SU-DHL-6 (cell line): ENCODE measurements around the gene PDE6G.

Experiments used
- H2AFZ ChIP-seq: fragments of 200-600 bp; sonication (generic); 2 replicates; pipeline ENCODE4 v1.6.1; 2014; ENCODE audit warnings: low read depth, mild to moderate bottlenecking, moderate library complexity, mixed read lengths, antibody characterized with exemption, low read length; ENCODE audit not compliant: severe bottlenecking
- H3F3A ChIP-seq: fragments of 200-600 bp; shearing (Covaris generic); 2 replicates; pipeline ENCODE4 v1.6.0; 2016; ENCODE audit warnings: antibody characterized with exemption, mild to moderate bottlenecking; ENCODE audit not compliant: insufficient read depth
- H3K27ac ChIP-seq: fragments of 200-600 bp; sonication (generic); 2 replicates; pipeline ENCODE4 v1.5.1; 2016; ENCODE audit warnings: low read depth, mild to moderate bottlenecking, low read length, moderate library complexity, mixed read lengths
- H3K27me3 ChIP-seq: fragments of 200-600 bp; sonication (generic), shearing (Covaris generic); 2 replicates; pipeline ENCODE4 v1.6.0; 2014; ENCODE audit warnings: mild to moderate bottlenecking, low read length
- H3K36me3 ChIP-seq: fragments of 200-600 bp; sonication (generic); 2 replicates; pipeline ENCODE4 v1.6.1; 2014; ENCODE audit warnings: mild to moderate bottlenecking, low read length, mixed read lengths
- H3K4me2 ChIP-seq: fragments of 300-600, 200-600 bp; shearing (Covaris generic), sonication (generic); 2 replicates; pipeline ENCODE4 v1.6.0; 2014; ENCODE audit warnings: low read length, low read depth, mild to moderate bottlenecking; ENCODE audit not compliant: poor library complexity, severe bottlenecking
- H3K4me3 ChIP-seq: fragments of 200-600 bp; sonication (generic); 2 replicates; pipeline ENCODE4 v1.5.1; 2014; ENCODE audit warnings: antibody characterized with exemption, low read length, mild to moderate bottlenecking, mixed read lengths; ENCODE audit not compliant: insufficient read depth, poor library complexity, severe bottlenecking
- H3K79me2 ChIP-seq: fragments of 200-600 bp; sonication (generic); 2 replicates; pipeline ENCODE4 v1.6.1; 2014; ENCODE audit warnings: mild to moderate bottlenecking, low read length, moderate library complexity; ENCODE audit not compliant: insufficient read depth
- H3K9ac ChIP-seq: fragments of 200-600 bp; sonication (generic); 2 replicates; pipeline ENCODE4 v1.7.0; 2014; ENCODE audit warnings: mild to moderate bottlenecking, low read length
- H3K9me2 ChIP-seq: fragments of 200-600 bp; sonication (generic); replicated peaks from 2 replicates; pipeline ENCODE4 v1.6.1; 2014; ENCODE audit warnings: low read length; ENCODE audit not compliant: insufficient read depth
- H3K9me3 ChIP-seq: fragments of 200-600 bp; sonication (generic); 2 replicates; pipeline ENCODE4 v1.6.1; 2014; ENCODE audit warnings: low read length, mixed read lengths; ENCODE audit not compliant: insufficient read depth
- H4K20me1 ChIP-seq: fragments of 200-600 bp; sonication (generic); 2 replicates; pipeline ENCODE4 v1.6.1; 2014; ENCODE audit warnings: low read depth, mild to moderate bottlenecking, antibody characterized with exemption, low read length, moderate library complexity, mixed read lengths
- EZH2phosphoT487 ChIP-seq: fragments of 200-600 bp; sonication (generic), shearing (Covaris generic); conservative IDR thresholded peaks from 2 replicates; pipeline ENCODE4 v1.6.1; 2018; ENCODE audit warnings: mild to moderate bottlenecking, antibody characterized with exemption, low read length, moderate library complexity, mixed read lengths
- TF ChIP-seq, protein P1 (sequence below): fragments of 200-600 bp; sonication (generic); IDR thresholded peaks from one replicate; pipeline ENCODE4 v1.5.1; 2017; ENCODE audit warnings: antibody characterized with exemption, mild to moderate bottlenecking, low read length, moderate library complexity; ENCODE audit not compliant: insufficient read depth, poor library complexity, severe bottlenecking

PDE6G gene

DNA sequence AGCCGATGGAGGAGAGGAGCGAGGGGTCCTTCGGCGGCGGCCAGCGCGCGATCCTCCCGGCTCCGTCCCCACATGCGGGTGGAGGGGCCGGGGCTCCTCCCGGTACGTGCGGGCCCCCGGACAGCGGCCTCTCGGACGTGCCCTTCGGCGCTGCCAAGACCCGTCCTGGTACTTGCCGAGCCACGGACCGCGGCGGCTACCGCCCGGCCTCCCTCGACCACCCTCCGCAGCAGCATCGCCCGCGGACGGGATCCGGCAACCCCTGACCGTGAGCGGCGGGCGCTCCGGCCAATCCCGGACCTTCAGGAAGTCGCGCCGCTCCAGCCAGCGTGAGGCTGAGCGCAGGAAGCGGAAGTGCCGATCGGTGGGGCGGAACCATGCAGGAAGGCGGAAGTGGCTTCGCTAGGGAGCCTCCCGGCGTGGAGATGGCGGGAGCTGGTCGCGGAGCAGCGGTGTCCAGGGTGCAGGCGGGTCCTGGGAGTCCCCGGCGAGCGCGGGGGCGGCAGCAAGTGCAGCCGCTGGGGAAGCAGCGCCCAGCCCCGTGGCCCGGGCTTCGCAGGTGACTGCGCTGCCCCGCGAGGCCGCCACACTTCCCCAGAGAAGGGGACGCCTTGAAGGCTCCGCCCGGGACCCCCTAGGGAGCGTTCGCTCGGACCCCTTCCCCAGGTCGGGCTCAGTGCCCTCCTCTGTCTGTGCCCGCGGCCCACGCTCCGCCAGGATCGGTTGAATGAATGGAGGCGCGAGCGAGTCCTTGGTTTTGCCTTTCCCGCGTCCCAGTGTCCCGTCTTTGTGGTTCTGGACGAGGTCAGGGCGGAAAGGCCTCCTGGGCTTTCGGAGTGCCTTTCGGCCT, 10.2 kb upstream of the PDE6G start, which contains the start of the genes CCDC137 and OXLD1:
Gene CCDC137, plus strand, starts transcription at position 396 of the 850 bp plus-strand sequence. Its CDS starts 30 bp downstream, at position 426.
Gene OXLD1, minus strand, starts transcription at position 264 of the 850 bp plus-strand sequence. Its CDS starts 28 bp downstream, at position 236.
- peak within 1 kb of the TSS; percentile 66 for H3K27ac ChIP-seq
- H4K20me1 ChIP-seq = no peaks in the 10 kb centered on the region
- peak within 1 kb of the TSS; percentile 94 for H3K9ac ChIP-seq
- no peaks in the 10 kb centered on the region for H3K9me3 ChIP-seq
- 0 out of 2 replicates have a peak, but pooled peaks cover 8% of the 10 kb centered on the region for H3F3A ChIP-seq
- peak within 1 kb of the TSS; percentile 76 for H3K4me3 ChIP-seq
- no peaks in the 10 kb centered on the region for H3K9me2 ChIP-seq
- peaks cover 27% of the 10 kb centered on the region for H3K79me2 ChIP-seq
- no peak for TF ChIP-seq EZH2phosphoT487
- TF ChIP-seq, protein P1, sequence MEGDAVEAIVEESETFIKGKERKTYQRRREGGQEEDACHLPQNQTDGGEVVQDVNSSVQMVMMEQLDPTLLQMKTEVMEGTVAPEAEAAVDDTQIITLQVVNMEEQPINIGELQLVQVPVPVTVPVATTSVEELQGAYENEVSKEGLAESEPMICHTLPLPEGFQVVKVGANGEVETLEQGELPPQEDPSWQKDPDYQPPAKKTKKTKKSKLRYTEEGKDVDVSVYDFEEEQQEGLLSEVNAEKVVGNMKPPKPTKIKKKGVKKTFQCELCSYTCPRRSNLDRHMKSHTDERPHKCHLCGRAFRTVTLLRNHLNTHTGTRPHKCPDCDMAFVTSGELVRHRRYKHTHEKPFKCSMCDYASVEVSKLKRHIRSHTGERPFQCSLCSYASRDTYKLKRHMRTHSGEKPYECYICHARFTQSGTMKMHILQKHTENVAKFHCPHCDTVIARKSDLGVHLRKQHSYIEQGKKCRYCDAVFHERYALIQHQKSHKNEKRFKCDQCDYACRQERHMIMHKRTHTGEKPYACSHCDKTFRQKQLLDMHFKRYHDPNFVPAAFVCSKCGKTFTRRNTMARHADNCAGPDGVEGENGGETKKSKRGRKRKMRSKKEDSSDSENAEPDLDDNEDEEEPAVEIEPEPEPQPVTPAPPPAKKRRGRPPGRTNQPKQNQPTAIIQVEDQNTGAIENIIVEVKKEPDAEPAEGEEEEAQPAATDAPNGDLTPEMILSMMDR = no peak
- H3K36me3 ChIP-seq = peaks cover 6% of the 10 kb centered on the region; the same call in 1 of the 2 replicates
- peak within 1 kb of the TSS; percentile 20 for H2AFZ ChIP-seq
- peak within 1 kb of the TSS; percentile 95 for H3K4me2 ChIP-seq
- no peaks in the 10 kb centered on the region for H3K27me3 ChIP-seq

- H3K27ac ChIP-seq = peak overlapping the region; percentile 63
- no peaks in the 10 kb centered on the region for H3K9me2 ChIP-seq
- H3K79me2 ChIP-seq = peaks cover 27% of the 10 kb centered on the region
- H4K20me1 ChIP-seq = no peaks in the 10 kb centered on the region
- peaks cover 6% of the 10 kb centered on the region; the same call in 1 of the 2 replicates for H3K36me3 ChIP-seq
- peak overlapping the region; percentile 86 for H3K4me2 ChIP-seq
- no peaks in the 10 kb centered on the region for H3K27me3 ChIP-seq
- H3K9ac ChIP-seq = peak overlapping the region; percentile 94
- H3F3A ChIP-seq = 0 out of 2 replicates have a peak, but pooled peaks cover 8% of the 10 kb centered on the region
- H2AFZ ChIP-seq = no peak overlapping the region
- peak overlapping the region; percentile 76 for H3K4me3 ChIP-seq
- TF ChIP-seq EZH2phosphoT487 = no peak
- TF ChIP-seq, protein P1 = no peak
- H3K9me3 ChIP-seq = no peaks in the 10 kb centered on the region
Observed at GRCh38 chr17:81666092-81666341, 9.7 kb upstream of the PDE6G start.

- H3K9me3 ChIP-seq = no peaks in the 10 kb centered on the region
Observed at GRCh38 chr17:81665205-81666091, 9.1 kb upstream of the PDE6G start.

More at GRCh38 chr17:81665205-81666091, 9.1 kb upstream of the PDE6G start:
- Histone ChIP-seq H3K4me2 (peak overlapping the region; percentile 86), H3K9me2 (no peaks in the 10 kb centered on the region), H3K27me3 (no peaks in the 10 kb centered on the region), H3K79me2 (peaks cover 27% of the 10 kb centered on the region), H3F3A (0 out of 2 replicates have a peak, but pooled peaks cover 8% of the 10 kb centered on the region), H2AFZ (no peak overlapping the region), H3K36me3 (peaks cover 6% of the 10 kb centered on the region; the same call in 1 of the 2 replicates), H3K4me3 (peak overlapping the region; percentile 76), H3K27ac (peak overlapping the region; percentile 63), H4K20me1 (no peaks in the 10 kb centered on the region), H3K9ac (peak overlapping the region; percentile 94)
- TF ChIP-seq, protein P1 = no peak
- no peak for TF ChIP-seq EZH2phosphoT487
